SK-N-SH (cell line): ENCODE data around the gene WWC2.

Source experiments
- EZH2phosphoT487 ChIP-seq: fragments of 200-600 bp; sonication (generic); IDR thresholded peaks from 2 replicates; pipeline ENCODE4 v1.6.1; 2017; ENCODE audit warnings: low read depth, mixed run types, mild to moderate bottlenecking, antibody characterized with exemption, moderate library complexity, borderline replicate concordance
- POLR2AphosphoS5 ChIP-seq: IDR thresholded peaks from 2 replicates; pipeline ENCODE4 v1.6.1; 2012; ENCODE audit warnings: low read depth, low read length

- TF ChIP-seq POLR2AphosphoS5 (no peak), EZH2phosphoT487 (no peak)
These were observed 248.1 kb downstream of the WWC2 start for GRCh38 chr4:183347146-183347545.
